GM19043 (cell line): Measurements from ENCODE around the gene GEN1.

Source experiments
- ATAC-seq: cut with Tn5 transposase; IDR thresholded peaks from one replicate; pipeline ENCODE4 v1.9.1; 2021; ENCODE audit warnings: low read depth; ENCODE audit not compliant: unreplicated experiment

GEN1 gene

DNA sequence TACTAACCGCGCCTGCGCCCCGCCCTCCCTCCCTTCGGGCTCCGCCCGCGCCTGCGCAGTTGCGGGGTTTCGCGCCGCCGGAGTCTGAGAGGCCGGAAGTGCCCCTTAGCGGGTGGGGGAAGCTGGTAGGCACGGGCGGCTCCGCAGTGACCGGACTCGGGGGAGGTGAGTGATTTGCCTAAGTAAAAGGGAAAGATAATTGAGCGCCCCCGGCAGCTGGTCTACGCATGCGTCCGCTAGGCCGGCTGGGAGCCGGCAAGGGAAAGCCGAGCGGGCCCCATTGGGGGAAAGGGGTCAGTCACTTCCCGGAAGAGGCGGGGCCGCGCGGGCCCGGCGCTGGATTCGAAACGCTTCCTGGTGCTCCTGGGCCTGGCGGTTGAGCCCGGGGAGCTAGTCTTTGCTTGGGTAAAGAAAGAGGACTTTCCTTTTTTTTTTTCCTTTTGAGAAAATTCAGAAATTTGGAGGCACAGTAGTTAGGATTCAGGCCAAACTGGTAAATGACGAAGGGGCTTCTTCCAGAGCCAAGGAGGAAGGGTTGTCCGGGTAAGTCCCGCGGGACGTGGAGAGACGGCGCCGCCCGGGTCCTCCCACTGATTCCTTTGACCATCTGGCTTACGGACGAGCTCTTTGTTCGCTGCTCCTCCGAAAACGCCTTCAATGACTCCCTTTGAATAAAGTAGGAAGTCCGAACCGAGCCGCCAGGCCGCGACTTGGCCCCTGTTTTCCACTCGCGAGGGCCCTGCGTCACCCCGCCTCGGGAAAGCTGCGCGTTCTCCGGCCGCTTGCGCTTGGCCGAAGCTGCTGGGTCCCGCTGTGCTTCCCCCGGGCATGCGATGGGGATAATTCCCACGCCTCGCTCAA lies at the start of gene GEN1, which contains the start of gene SMC6:
Gene GEN1, plus strand, starts transcription at position 336 of the 861 bp plus-strand sequence. CDS start 5,806 bp downstream, outside the sequence.
Gene SMC6, minus strand, starts transcription at position 8 of the 861 bp plus-strand sequence. CDS start 7,864 bp downstream, outside the sequence.
- ATAC-seq = peak; percentile 51

DNA sequence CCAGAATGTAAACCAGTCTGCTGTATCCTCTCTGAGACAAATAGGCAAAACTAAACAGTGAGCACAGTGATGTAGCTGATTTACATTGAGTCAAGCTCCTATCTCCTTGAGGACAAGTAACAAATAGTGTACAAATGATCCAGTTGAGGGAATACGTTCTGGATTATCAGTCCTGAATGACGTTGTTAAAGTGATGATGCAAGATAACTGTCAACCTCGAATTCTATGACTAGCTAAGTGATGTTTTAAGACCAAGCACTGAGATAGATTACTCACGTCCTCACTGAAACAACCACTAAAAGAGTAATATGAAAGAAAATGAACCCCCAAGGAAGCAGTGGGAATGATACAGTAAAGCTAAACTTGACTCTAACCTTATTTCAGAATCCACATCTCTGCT lies 47.1 kb upstream of the GEN1 start:
- ATAC-seq = no peak

DNA sequence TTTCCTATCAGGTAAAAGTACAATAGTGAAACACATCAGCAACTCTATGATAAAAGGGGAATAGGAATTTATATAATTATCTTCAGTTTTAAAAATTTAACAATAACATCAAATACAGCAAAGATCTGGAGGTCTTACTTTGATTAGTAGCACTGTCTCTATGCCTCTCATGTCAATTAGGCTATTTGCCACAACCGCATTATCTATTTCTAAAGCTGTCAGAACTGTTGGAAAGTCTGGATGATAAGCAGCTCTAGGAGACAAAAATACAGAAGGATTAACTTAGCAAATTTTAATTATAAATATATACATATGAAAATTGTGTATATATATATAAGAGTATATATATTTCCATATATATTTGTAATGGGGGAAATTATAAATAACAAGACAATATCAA lies 45.4 kb upstream of the GEN1 start:
- ATAC-seq = no peak

DNA sequence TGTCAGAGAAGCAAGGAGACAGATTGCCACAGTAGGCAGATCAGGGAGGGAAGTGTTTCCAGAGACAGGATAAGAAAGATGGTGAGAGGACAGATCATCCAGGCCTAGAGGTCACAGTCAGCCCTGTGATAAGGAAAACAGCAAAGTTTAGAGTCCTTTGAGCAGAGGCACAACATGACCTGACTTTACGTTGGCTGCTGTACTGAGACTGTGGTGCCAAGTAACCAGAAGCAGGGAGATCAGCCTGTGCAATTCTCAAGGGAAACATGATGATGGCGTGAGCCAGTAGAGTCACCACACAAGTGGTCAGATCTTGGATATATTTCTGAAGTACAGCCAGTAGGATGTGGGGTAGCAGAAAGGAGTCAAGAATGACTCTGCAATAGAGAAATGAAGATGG lies 44.0 kb upstream of the GEN1 start:
- ATAC-seq = no peak

DNA sequence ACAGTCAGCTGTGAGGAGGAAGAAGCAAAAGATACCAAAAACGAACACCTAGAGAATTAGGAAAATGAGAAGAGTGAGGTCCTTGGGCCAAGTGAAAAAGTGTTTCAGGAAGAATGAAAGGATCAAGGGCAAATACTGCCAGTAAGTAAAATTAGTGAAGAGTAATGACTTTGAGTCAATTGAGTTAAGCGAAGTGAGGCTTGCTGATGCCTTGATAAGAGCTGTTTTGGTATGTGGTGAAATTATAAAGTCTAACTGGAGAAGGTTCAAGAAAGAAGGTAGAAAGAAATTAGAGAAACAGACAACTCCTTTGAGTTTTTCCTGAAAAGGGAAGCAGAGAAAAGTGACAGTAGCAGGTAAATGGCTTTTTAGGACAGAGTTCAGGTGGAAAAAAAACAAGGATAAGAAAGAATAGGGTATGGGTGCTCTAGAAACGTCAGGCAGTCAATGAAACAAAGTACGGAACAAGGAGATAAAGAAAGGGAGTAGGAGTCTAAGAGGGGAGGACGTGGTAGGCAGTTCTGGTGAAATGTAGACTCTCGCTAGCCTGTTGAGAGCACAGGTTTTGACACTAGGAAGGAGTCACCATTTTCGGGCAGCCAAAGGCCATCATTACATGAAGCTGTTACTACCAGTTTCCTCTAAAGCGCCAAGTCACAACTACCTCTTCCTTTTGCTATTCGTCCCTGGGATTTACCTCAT lies 43.2 kb upstream of the GEN1 start:
- no peak for ATAC-seq

GRCh38 chr2:17713291-17713690 lies 40.6 kb upstream of the GEN1 start:
- no peak for ATAC-seq

DNA sequence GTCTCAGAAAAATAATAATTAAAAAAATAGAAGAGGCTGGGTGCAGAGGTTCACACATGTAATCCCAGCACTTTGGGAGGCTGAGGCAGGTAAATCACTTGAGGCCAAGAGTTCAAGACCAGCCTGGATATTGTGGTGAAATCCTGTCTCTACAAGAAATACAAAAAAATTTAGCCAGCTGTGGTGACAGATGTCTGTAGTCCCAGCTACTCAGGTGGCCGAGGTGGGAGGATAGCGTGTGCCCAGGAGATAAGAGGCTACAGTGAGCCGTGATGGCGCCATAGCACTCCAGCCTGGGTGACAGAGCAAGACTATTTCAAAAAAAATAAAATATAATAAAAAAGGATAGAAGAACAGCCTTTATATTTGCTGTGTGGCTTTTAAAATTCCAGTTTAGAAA lies 36.3 kb upstream of the GEN1 start:
- no peak for ATAC-seq

- ATAC-seq = no peak
Measured at GRCh38 chr2:17718689-17719088, 35.2 kb upstream of the GEN1 start.

DNA sequence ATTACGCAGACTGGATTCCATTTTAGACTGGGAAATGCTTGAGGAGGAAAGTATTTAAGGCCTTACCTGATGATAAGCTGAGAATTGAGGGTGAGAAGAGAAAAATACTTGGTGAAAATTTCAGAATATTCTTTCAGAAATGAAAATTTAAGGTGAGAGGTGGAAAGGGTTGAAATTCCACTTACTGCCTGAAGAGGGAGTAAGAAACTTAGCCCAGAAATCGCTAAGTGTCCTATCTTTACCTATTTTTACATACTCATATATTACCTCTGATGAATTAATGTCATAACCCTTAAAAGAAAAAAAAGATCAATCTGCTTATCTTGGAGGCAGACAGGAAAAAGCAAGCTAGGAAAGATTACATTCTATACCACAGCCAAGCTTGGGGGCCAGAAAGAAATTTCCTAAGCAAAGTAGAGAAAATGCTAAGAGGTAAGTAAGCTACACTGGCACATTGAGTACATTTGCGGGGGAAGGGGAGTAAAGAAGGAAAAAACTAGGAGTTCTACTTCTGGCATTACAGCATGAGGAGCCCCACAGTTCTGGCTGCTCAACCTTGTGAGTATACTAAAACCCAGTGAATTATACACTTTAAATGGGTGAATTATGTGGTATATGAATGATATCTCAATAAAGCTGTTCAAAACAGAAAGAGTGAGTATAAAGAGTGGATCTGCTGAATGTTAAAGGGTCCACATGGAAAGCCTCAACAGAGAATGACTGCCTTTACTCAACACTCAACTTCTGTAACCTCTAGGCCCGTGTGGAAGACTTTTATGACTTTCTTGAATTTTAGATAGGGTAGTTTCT lies 34.2 kb upstream of the GEN1 start:
- ATAC-seq = peak; percentile 64

DNA sequence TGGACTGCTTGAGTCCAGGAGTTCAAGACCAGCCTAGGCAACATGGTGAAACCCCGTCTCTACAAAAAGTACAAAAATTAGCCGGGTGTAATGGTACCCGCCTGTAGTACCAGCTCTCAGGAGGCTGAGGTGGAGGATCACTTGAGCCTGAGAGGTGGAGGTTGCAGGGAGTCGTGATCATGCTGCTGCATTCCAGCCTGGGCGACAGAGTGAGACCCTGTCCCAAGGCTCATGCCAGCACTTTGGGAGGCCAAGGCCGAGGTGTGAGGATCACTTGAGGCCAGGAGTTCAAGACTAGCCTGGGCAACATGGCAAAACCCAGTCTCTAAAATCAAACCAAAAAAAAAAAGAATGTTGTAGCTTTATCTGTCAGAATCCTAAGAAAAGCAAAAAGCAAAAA lies 25.7 kb upstream of the GEN1 start:
- no peak for ATAC-seq

GRCh38 chr2:17729880-17730279 lies 24.1 kb upstream of the GEN1 start:
- ATAC-seq = no peak

DNA sequence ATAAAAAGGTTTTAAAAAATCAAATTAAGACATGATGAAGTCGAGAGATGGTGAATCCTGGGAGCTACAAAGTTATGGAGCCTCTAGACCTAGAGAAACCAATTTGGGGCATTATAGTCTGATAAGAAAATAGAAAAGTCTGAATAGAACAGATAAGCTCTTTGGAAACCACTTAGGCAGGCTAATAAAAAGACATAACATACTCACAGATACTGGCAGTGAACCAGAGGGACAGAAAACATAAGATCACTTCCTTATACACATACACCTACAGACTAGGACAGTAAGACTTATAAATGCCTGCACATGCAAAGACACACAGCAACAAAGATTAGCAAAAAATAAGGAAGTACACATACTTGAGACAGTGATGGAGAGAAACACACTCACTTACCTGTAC lies 20.3 kb upstream of the GEN1 start:
- ATAC-seq = no peak

DNA sequence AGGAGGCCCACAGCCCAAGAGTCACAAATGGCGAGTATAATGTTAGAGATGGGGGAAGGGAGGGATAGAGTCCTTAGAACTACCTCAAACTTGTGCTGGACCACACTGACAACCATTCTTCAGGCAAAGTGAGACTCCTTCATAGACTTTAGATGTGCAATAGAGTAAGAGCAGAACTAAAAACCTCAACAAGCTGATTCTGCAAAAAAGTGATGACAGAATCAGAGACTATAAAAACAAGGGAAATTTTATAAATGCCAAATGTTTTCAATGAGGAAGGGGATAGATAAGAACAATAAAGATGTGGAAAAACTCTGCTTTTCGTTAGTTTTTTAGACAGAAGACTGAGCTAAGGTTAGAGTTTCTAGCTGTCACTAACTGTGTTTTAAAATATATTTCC lies 18.1 kb upstream of the GEN1 start:
- ATAC-seq = no peak

- ATAC-seq = no peak
Measured at GRCh38 chr2:17736989-17737388, 16.9 kb upstream of the GEN1 start.

DNA sequence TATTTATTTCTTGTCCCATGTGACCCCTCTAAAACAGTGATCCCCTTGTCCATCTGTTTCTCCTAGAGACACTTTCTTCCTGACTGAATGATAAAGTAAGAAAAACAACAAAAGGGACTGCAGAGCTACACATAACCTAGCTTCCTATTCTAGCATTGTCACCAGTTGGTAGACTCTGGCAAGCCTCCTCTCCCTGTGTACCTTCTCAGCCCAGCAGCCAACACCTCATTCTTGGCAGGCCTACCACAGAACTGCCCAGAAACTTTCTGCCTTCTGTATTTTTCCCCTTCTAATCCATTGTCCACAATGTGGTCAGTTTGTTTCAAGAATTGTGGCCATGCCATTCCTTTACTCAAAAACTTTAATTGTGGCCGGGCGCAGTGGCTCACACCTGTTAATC lies 13.7 kb upstream of the GEN1 start:
- ATAC-seq = no peak

GRCh38 chr2:17747684-17748452 lies 6.1 kb upstream of the GEN1 start:
- ATAC-seq = no peak

DNA sequence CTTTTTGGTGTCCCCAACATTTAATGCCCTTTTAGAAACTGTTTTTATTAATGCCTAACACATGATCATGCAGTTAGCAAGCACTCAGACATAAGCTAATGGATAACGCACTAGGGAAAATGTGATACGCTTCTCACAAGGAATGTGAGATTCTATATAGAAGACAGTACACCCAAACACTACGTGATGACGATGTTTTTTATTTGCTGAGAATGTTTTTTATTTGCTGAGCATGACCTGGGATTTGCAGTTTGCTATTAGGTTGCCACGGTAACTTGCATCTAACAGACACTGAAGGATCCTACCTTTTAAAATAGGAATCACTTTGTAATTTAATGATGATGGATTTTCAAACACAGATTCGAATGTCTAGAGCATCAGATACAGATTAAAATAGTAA lies 5.2 kb upstream of the GEN1 start:
- no peak for ATAC-seq

- ATAC-seq = peak; percentile 27
Measured at GRCh38 chr2:17749753-17750438, 4.0 kb upstream of the GEN1 start.

DNA sequence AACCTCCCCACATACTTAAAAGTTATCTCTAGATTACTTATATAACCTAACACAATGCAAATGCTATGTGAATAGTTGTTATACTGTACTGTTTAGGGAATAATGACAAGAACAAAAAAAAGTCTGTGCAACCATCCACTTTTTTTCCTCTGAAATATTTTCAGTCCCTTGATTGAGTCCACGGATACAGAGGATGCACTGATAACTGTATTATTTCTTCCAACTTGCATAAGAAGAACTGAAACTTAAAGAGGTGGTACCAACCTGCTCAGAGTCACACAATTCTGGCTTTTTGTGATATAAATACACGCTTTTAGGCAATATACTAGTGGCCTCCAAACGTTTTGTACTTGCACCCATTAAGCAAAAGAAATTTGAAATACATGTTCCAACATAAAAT lies 1.7 kb upstream of the GEN1 start:
- no peak for ATAC-seq
